Mucosa of descending colon (tissue), 3 donors: ENCODE data around the gene APOD. TPM values are rescaled to one million over a fixed set of nuclear protein-coding genes. Genes with fewer than 3 reads are reported as not detected.
"Not testable (repeated sequence)": the region's sequence is repeated elsewhere in the genome, so short reads cannot be mapped to it uniquely, and the experiment has no call there.

Experiments used
- ATAC-seq: fragments of 200-7000 bp; cut with Tn5 transposase; one replicate; pipeline ENCODE4 v1.9.1; 2020; ENCODE audit warnings: mild to moderate bottlenecking, moderate library complexity
- DNase-seq, 3 donors: peaks; one replicate each; pipeline ENCODE4 v3.0.0-alpha.2; 2020
- H3K36me3 ChIP-seq: fragments of 200-600 bp; one replicate; pipeline ENCODE4 v1.8.0; 2021; ENCODE audit warnings: low read depth, mild to moderate bottlenecking
- H3K4me1 ChIP-seq: fragments of 200-600 bp; one replicate; pipeline ENCODE4 v1.8.0; 2021; ENCODE audit warnings: low read depth, mild to moderate bottlenecking
- H3K4me3 ChIP-seq: fragments of 200-600 bp; one replicate; pipeline ENCODE4 v1.8.0; 2021; ENCODE audit warnings: mild to moderate bottlenecking
- H3K9me3 ChIP-seq: fragments of 200-600 bp; one replicate; pipeline ENCODE4 v1.8.0; 2021; ENCODE audit warnings: mild to moderate bottlenecking
- intact Hi-C, 2 donors: fragments of 100-400 bp; cut with DNase I in 1 of 2; cut with micrococcal nuclease in 1 of 2; formaldehyde crosslinking; loops; one replicate each; pipeline versions ENCODE4 v1.11.0 to v1.11.1; 2022; cut with DNase I, micrococcal nuclease
- total RNA-seq, 3 donors: library from RNA; stranded (reverse); fragmentation: NEBNext Ultra II Directional in 2 of 3; extraction: Animal tissue kit (Norgen Biotek cat#: 25700) in 2 of 3; gene quantifications; one replicate each; pipeline versions ENCODE4 v1.2.1 to v1.2.4, GENCODE V29; 2021 to 2023
- donor health status: DM: no; HTN: no; CAD: no; lungs with moderate emphysema.
- donor health status: DM: no; HTN: no; CAD: no.
- donor health status: DM: no; HTN: yes; CAD: no.

APOD gene
- total RNA-seq, 3 donors from 2014 or later, result 8.7 to 73.6 (median 10.7) TPM

GRCh38 chr3:195624171-195624570 lies 40.4 kb upstream of the APOD start:
- DNase-seq, H3K9me3 ChIP-seq, H3K36me3 ChIP-seq, intact Hi-C loops, H3K4me1 ChIP-seq, H3K4me3 ChIP-seq: not testable (repeated sequence)
- peak; percentile 19 for ATAC-seq

GRCh38 chr3:195623217-195623965 lies 39.7 kb upstream of the APOD start:
- H3K4me3 ChIP-seq, H3K36me3 ChIP-seq, H3K4me1 ChIP-seq, intact Hi-C loops, ATAC-seq, H3K9me3 ChIP-seq, DNase-seq: not testable (repeated sequence)

GRCh38 chr3:195622523-195623170 lies 38.9 kb upstream of the APOD start:
- H3K4me1 ChIP-seq, H3K4me3 ChIP-seq, DNase-seq, intact Hi-C loops, ATAC-seq, H3K9me3 ChIP-seq, H3K36me3 ChIP-seq: not testable (repeated sequence)

GRCh38 chr3:195622012-195622411 lies 38.3 kb upstream of the APOD start:
- DNase-seq, H3K36me3 ChIP-seq, ATAC-seq, H3K4me1 ChIP-seq, intact Hi-C loops, H3K4me3 ChIP-seq, H3K9me3 ChIP-seq: not testable (repeated sequence)

- DNase-seq, H3K4me3 ChIP-seq, H3K9me3 ChIP-seq, intact Hi-C loops, H3K36me3 ChIP-seq, H3K4me1 ChIP-seq: not testable (repeated sequence)
- peak; percentile 4 for ATAC-seq
Measured at GRCh38 chr3:195621095-195621494, 37.4 kb upstream of the APOD start.

GRCh38 chr3:195620476-195620875 lies 36.7 kb upstream of the APOD start:
- intact Hi-C loops, H3K4me3 ChIP-seq, H3K36me3 ChIP-seq, H3K4me1 ChIP-seq, ATAC-seq, H3K9me3 ChIP-seq: not testable (repeated sequence)
- peak in 1 of 3 donors; percentile 27 for DNase-seq

GRCh38 chr3:195619591-195620369 lies 36.0 kb upstream of the APOD start:
- intact Hi-C loops, ATAC-seq: not testable (repeated sequence)

GRCh38 chr3:195617784-195618659 lies 34.3 kb upstream of the APOD start:
- H3K4me3 ChIP-seq, intact Hi-C loops, H3K9me3 ChIP-seq, ATAC-seq, H3K36me3 ChIP-seq, H3K4me1 ChIP-seq: not testable (repeated sequence)
- DNase-seq, result peak in 1 of 3 donors; percentile 51

More at GRCh38 chr3:195619591-195620369, 36.0 kb upstream of the APOD start:
- H3K4me1 ChIP-seq, H3K9me3 ChIP-seq, H3K4me3 ChIP-seq, H3K36me3 ChIP-seq: not testable (repeated sequence)
- peak in 1 of 3 donors; percentile 44 for DNase-seq

- intact Hi-C loops, ATAC-seq, H3K4me1 ChIP-seq, H3K36me3 ChIP-seq, H3K4me3 ChIP-seq, H3K9me3 ChIP-seq: not testable (repeated sequence)
- peak in 1 of 3 donors; percentile 24 for DNase-seq
Measured at GRCh38 chr3:195617134-195617533, 33.4 kb upstream of the APOD start.
